GM20000 (cell line): Measurements from ENCODE around the gene SELENBP1.

ENCODE experiments used
- DNase-seq: peaks from one replicate; pipeline ENCODE4 v3.0.0; 2012; ENCODE audit warnings: low spot score
- TF ChIP-seq, protein P1 (sequence below): IDR thresholded peaks from 2 replicates; pipeline ENCODE4 v1.5.1; 2012; ENCODE audit warnings: mild to moderate bottlenecking, control low read depth; ENCODE audit errors: extremely low read depth, missing control alignments

Gene SELENBP1

DNA sequence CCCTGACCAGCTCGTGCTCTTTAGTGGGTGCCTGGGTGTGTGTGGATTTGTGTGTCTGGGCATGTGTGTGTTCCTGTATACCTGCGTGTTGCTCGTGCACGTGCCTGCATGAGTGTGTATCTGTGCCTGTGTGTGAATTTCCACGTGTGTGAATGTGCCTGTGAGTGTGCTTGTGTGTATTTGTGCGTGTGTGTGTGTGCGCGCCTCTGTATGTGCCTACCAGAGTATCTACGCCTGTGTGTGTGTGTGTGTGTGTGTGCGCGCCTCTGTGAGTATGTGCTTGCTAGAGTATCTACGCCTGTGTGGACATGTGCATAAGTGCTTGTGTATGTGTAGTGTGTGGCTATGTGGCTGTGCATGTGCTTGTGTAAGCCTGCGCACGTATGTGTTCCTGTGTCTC is 691 bp upstream of the SELENBP1 start:
- no peak for DNase-seq
- TF ChIP-seq, protein P1, sequence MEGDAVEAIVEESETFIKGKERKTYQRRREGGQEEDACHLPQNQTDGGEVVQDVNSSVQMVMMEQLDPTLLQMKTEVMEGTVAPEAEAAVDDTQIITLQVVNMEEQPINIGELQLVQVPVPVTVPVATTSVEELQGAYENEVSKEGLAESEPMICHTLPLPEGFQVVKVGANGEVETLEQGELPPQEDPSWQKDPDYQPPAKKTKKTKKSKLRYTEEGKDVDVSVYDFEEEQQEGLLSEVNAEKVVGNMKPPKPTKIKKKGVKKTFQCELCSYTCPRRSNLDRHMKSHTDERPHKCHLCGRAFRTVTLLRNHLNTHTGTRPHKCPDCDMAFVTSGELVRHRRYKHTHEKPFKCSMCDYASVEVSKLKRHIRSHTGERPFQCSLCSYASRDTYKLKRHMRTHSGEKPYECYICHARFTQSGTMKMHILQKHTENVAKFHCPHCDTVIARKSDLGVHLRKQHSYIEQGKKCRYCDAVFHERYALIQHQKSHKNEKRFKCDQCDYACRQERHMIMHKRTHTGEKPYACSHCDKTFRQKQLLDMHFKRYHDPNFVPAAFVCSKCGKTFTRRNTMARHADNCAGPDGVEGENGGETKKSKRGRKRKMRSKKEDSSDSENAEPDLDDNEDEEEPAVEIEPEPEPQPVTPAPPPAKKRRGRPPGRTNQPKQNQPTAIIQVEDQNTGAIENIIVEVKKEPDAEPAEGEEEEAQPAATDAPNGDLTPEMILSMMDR = no peak

DNA sequence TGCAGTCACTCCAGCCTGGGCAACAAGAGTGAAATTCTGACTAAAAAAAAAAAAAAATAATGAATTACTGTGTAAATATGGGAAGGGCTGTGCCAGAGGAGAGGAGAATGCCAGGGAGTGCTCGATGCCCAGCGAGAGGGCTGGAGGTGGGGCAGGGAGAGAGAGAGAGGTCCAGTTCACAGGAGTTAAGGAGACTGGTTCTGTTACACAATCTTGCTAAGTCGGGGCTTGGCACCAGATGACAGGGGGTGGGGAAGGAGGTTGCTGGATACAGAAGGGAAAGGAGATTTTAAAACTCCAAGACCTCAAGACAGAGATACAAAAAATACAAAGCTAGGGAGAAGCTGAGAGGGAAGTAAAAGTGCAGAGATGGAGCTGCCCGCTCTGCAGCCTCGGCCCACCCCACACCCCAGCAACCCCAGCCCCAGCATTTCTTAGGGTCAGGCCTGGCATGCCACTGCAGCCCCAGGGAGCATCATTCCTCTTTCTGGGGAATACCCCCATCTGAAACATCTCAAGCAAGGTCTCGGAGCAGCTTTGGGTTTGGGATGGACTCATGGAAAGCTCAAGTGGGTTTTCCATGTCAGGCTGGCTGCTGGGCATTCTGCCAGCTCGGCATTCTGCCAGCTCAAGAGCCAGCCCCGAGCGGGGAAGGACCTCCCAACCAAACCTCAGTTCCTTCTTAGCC is 991 bp downstream of the SELENBP1 start:
- TF ChIP-seq, protein P1 = no peak
- DNase-seq = no peak

DNA sequence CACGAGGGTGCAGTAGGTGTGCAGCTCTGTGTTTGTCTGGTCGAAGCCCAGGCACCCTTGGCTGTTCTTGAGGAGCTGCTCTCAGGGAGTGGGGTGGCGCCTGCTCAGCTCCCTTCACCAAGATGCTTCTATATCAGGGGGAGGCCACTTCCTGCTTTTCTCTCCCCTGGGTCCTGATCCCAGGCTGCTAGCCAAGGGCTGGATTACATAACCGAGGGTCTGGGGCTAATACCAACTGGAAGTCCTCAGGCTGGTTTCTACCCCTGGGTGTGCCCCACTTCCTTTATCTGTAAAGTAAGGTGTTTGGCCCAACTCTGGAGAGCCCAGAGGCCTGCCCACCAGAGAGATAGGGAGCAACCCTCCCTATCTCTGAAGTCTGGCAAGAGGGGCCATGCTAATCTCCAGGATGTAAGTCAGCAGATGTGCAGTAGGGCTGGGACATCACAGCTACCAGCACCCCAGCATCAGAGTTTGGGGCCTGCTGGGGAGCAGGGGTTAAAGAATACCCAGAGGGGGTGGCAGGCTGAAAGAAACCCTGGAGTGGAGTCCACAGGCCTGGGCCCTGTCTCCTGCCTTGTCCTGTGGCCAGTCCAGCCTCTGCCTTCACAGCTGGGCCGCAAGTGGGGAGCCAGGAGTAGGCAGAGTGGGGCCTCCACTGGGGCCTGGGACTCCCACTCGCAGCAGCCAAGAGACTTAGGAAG is 2.1 kb downstream of the SELENBP1 start:
- TF ChIP-seq, protein P1 = no peak

DNA sequence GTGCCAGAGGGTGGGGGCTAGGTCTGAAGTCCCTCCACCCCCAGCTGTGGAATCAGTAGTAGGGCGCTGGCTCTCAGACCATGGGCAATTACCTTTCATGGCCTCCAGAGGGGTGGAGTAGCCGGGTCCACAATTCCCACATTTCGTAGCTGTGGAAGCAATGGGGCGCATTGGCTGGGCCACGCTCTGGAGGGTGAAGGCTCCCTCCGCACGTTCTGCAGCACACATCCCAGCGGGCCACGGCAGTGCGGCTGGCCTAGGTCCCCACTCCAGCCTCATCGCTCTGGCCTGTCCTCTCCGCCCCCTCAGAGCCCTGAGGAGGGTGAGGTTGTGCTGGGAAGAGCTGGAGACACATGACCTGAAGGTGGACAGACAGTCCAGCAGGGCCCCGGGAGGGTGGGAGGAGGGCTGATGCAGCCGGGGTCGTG is 2.9 kb downstream of the SELENBP1 start:
- TF ChIP-seq, protein P1 = no peak
- DNase-seq = no peak

More for the DNA sequence above, 2.1 kb downstream of the SELENBP1 start:
- no peak for DNase-seq

DNA sequence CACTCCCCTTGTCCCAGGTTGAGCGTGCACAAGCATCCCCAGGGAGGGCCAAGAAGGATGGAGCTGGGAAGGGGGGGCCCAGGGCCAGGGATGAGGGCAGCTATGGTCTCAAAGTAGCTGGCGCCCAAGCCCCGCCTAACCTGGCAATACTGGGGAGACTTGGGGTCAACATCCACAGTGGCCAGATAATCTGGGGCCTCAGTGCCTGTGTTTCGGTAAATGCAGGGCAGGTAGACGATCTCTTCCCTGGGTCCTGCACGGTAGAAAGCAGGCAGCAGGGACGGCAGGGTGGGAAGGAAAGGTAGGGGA is 3.2 kb downstream of the SELENBP1 start:
- TF ChIP-seq, protein P1 = no peak
- no peak for DNase-seq

DNA sequence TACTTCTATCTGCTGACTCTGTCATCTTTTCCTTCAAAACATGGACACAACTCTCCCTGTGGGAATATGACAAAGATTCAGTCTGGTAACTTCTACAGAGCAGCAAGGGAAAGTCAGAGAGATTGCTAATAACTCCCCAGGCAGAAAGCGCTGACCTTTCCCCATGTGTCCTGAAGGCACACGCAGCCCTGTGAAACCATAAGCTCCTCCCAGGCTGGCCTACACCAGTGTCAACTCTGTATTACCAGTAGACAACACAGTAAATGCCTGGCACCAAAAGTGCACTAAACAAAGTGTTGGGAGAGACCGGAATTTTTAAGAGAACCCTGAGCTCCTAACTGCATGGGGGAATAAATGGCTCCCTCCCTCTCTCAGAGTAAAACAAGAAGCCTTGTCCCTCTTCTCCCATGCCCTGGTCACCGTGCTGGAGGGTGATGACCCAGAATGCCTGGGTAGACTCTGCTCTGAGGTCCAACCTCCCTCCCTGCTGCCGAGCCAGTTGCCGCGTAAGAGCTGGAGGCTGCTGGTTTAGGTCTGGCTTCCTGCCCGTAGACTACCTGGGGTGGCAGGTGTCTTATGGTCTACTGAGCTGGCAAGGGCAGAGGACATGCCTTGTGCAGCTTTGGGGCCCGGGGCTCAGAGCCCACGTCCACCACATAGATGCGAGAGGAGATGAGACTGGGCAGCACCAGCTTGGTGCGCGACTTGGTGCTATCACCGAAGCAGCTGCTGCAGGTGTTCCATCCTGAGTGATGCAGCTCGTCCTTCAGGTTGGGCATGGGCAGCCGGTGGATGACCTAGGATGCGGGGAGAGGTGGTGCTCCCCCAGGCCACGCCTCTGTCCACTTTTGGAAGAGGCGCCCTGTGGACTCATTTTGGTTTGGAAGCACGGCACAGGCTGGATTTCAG is 3.9 kb downstream of the SELENBP1 start:
- TF ChIP-seq, protein P1 = no peak
- no peak for DNase-seq

DNA sequence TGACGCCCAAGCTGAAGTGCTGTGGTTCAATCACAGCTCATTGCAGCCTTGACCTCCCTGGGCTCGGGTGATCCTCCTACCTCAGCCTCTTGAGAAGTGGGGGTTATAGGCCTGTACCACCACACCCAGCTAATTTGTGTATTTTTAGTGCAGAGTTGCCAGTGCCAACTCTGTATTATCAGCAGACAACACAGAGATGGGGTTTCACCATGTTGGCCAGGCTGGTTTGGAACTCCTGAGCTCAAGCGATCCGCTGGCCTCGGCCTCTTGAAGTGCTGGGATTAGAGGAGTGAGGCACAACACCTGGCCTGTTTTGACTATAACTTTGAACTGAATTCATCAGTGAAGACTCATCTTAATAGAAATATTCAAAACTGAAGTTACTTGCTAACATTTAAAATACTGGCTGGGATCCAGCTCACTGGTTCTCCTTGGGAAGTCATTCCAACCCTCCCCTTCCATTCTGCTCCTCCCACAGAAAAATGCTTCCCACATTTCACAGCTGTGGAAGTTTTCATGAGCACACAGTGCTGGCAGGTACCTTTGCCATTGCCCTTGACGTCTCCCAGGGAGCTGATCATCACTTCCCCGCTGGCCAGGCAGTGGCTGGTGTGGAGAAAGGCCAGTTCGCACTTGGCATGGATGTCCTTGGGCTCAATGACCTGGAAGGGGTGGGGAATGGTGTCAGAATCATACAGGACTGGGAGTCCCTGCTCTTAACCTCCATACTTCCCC is 4.7 kb downstream of the SELENBP1 start:
- TF ChIP-seq, protein P1 = no peak
- DNase-seq = no peak
